HFFc6 (cell line): ENCODE results near the gene RAP1GAP2. TPM values are rescaled to one million over a fixed set of nuclear protein-coding genes. Genes with fewer than 3 reads are reported as not detected.

Experiments
- DNase-seq: peaks from one replicate; pipeline ENCODE4 v3.0.0-alpha.2; 2018
- H3K27ac Mint-ChIP-seq: 2 replicates; pipeline ENCODE4 v1.8.0; 2020; ENCODE audit warnings: mild to moderate bottlenecking, mixed read lengths
- H3K27me3 Mint-ChIP-seq: 2 replicates; pipeline ENCODE4 v1.8.0; 2021; ENCODE audit warnings: mild to moderate bottlenecking, moderate library complexity, mixed read lengths; ENCODE audit not compliant: insufficient read depth
- H3K36me3 Mint-ChIP-seq: 2 replicates; pipeline ENCODE4 v1.8.0; 2021; ENCODE audit warnings: low read depth, mixed read lengths
- H3K4me1 Mint-ChIP-seq: 2 replicates; pipeline ENCODE4 v1.8.0; 2020; ENCODE audit warnings: low read depth, mixed read lengths
- H3K4me3 Mint-ChIP-seq: 2 replicates; pipeline ENCODE4 v1.8.0; 2020; ENCODE audit warnings: mild to moderate bottlenecking, moderate library complexity, mixed read lengths
- H3K9me3 Mint-ChIP-seq: 2 replicates; pipeline ENCODE4 v1.8.0; 2020; ENCODE audit warnings: mild to moderate bottlenecking, mixed read lengths
- total RNA-seq, 6 experiments: library from RNA; stranded (reverse); fragmentation: NEBNext Ultra II Directional; extraction: Animal tissue kit (Norgen Biotek cat#: 25700); gene quantifications; 2 replicates in 1 of 6; 3 replicates in 5 of 6; pipeline ENCODE4 v1.2.3, GENCODE V29; 2021
- TF ChIP-seq, protein P1 (sequence below): fragments of 200-600 bp; sonication (generic); IDR thresholded peaks from 2 replicates; pipeline ENCODE4 v1.5.0; 2021; ENCODE audit warnings: antibody characterized with exemption, mild to moderate bottlenecking

RAP1GAP2 gene
- total RNA-seq, 6 experiments from 2014 or later: 7.9 to 27.4 (median 23.9) TPM

- Mint-ChIP-seq H3K9me3 (peaks cover under 1% of the 10 kb centered on the region; the same call in 1 of the 2 replicates), H3K4me1 (0 out of 2 replicates have a peak, but pooled peaks cover 4% of the 10 kb centered on the region)
- DNase-seq: no peak
These were observed 1.9 kb downstream of the RAP1GAP2 start for GRCh38 chr17:2798188-2798587.

DNA sequence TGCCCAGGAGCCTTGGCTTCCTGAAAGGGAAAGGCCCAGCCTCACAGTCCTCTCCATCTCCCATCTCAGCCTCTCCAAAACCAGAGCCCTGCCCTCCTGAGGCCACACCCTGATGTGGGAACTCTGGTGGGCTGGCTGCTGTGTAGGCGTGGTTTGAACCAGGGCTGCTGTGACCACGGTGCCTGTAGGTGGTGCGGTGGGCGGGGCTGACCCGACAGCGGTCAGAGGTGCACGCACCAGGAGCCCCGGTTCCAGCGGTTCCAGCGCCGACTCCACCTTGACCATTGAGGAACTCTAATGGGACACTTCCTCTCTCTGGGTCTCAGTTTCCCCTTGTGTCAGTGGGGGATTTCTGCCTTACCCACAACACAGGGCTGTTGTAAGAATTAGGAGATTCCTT lies 2.4 kb downstream of the RAP1GAP2 start:
- TF ChIP-seq, protein P1, sequence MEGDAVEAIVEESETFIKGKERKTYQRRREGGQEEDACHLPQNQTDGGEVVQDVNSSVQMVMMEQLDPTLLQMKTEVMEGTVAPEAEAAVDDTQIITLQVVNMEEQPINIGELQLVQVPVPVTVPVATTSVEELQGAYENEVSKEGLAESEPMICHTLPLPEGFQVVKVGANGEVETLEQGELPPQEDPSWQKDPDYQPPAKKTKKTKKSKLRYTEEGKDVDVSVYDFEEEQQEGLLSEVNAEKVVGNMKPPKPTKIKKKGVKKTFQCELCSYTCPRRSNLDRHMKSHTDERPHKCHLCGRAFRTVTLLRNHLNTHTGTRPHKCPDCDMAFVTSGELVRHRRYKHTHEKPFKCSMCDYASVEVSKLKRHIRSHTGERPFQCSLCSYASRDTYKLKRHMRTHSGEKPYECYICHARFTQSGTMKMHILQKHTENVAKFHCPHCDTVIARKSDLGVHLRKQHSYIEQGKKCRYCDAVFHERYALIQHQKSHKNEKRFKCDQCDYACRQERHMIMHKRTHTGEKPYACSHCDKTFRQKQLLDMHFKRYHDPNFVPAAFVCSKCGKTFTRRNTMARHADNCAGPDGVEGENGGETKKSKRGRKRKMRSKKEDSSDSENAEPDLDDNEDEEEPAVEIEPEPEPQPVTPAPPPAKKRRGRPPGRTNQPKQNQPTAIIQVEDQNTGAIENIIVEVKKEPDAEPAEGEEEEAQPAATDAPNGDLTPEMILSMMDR: no peak
- Mint-ChIP-seq H3K27me3 (peaks cover 51% of the 10 kb centered on the region), H3K4me1 (0 out of 2 replicates have a peak, but pooled peaks cover 4% of the 10 kb centered on the region), H3K4me3 (no peak overlapping the region), H3K27ac (no peak overlapping the region), H3K36me3 (no peaks in the 10 kb centered on the region), H3K9me3 (peaks cover 5% of the 10 kb centered on the region; the same call in 1 of the 2 replicates)
- no peak for DNase-seq

More at GRCh38 chr17:2798188-2798587, 1.9 kb downstream of the RAP1GAP2 start:
- TF ChIP-seq, protein P1: no peak
- Mint-ChIP-seq H3K27ac (no peak overlapping the region), H3K4me3 (no peak overlapping the region), H3K27me3 (peaks cover 50% of the 10 kb centered on the region), H3K36me3 (no peaks in the 10 kb centered on the region)

DNA sequence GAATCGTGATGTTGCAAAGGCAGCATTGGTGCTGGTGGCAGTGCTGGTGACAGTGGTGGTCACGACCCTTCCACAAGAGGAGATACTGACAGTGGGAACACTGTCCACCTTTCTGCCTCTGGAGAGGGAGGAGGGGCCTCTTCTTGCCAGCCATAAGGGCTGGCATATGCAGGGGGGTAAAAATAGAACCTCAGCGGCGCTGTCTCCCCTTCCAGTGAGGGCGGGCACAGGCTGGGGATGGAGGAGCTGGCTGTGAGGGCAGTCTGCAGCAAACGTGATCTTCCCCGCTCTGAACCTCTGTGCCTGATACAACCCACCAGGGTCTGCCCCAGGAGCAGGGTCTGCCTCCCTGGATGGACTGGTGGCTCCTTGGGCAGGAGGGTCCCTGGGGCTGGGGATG lies 3.4 kb downstream of the RAP1GAP2 start:
- peaks cover 5% of the 10 kb centered on the region; the same call in 1 of the 2 replicates for H3K9me3 Mint-ChIP-seq
- no peak for DNase-seq
- TF ChIP-seq, protein P1: no peak
- H3K4me3 Mint-ChIP-seq: no peak overlapping the region
- H3K27ac Mint-ChIP-seq: no peak overlapping the region
- H3K4me1 Mint-ChIP-seq: 0 out of 2 replicates have a peak, but pooled peaks cover 4% of the 10 kb centered on the region
- H3K27me3 Mint-ChIP-seq: peaks cover 50% of the 10 kb centered on the region
- no peaks in the 10 kb centered on the region for H3K36me3 Mint-ChIP-seq

DNA sequence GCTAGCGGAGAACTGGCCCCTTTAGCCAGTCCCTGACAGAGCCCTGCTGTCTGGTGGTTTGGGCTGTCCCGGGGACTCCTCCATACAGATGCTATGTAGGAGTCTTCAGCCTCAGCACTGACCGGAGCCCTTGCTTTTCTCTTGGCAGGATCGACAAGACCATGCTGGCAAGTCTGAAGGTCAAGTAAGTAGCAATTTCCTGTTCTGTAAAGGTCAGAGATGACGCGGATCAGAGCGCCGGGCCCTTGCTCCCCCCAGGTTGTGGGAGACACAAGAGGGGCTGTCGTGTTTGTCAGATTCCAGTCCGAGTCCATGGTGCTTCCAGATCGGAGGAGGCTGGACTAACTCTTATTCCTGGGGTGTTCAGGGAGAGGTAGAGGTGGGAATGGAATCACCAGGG lies 4.1 kb downstream of the RAP1GAP2 start:
- Mint-ChIP-seq H3K4me1 (0 out of 2 replicates have a peak, but pooled peaks cover 4% of the 10 kb centered on the region), H3K27ac (no peak overlapping the region), H3K9me3 (peaks cover 5% of the 10 kb centered on the region; the same call in 1 of the 2 replicates), H3K4me3 (no peak overlapping the region), H3K27me3 (peaks cover 54% of the 10 kb centered on the region), H3K36me3 (no peaks in the 10 kb centered on the region)
- DNase-seq: no peak
- TF ChIP-seq, protein P1: no peak

DNA sequence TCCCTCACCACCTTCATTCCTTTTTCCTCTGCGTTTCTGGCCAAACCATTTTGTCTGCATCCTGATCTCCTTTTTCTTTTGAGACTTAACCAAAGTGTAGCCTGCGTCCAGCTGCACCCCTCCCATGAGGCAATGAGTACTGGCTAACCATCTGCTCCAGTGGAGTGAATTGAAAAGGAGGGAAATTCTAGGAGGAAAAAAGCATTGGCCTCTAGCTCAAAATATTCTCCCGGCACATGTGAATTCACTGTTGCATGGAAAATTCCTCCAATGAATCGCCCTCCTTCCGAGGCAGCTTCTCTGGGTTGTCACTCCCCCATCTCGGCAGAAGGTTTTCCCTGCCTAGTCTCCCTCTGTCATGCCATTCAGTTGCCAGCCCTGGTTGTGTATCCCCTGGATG lies 5.6 kb downstream of the RAP1GAP2 start:
- Mint-ChIP-seq H3K36me3 (no peaks in the 10 kb centered on the region), H3K4me1 (0 out of 2 replicates have a peak, but pooled peaks cover 4% of the 10 kb centered on the region), H3K27ac (no peak overlapping the region), H3K4me3 (no peak overlapping the region), H3K9me3 (peaks cover 5% of the 10 kb centered on the region; the same call in 1 of the 2 replicates), H3K27me3 (peaks cover 58% of the 10 kb centered on the region)
- DNase-seq: no peak
- TF ChIP-seq, protein P1: no peak
